NCI-H69 (cell line): Measurements from ENCODE around the gene DTX3L.

Source experiments
- DNase-seq: peaks from one replicate; lab custom pipeline; 2025; lab: John Stamatoyannopoulos, UW

DTX3L gene

DNA sequence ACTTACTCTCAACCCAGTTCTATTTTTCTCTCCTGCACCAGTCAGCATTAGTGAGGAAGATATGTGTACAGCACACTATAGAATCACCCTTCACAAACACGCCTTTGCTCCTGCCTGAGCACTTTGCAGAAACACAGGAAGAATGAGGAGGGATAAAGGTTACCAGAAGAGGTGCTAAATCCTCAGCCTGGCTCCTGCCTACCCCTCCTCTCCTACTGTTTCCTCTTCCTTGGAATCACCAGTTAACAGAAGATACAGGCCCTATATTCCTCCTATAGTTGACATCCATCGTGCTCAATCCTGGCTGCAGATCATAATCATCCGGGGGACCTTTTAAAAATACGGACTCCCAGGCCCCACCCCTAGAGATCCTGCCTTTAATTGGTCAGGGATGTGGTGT, 42.2 kb downstream of the DTX3L start:
- DNase-seq, result no peak

GRCh38 chr3:122608916-122609315, 44.8 kb downstream of the DTX3L start:
- no peak for DNase-seq

GRCh38 chr3:122609798-122610559, 45.8 kb downstream of the DTX3L start:
- DNase-seq, result no peak

GRCh38 chr3:122612696-122613095, 48.6 kb downstream of the DTX3L start:
- DNase-seq, result no peak

GRCh38 chr3:122615303-122615702, 51.2 kb downstream of the DTX3L start:
- no peak for DNase-seq

GRCh38 chr3:122618614-122619013, 54.5 kb downstream of the DTX3L start:
- DNase-seq, result no peak

DNA sequence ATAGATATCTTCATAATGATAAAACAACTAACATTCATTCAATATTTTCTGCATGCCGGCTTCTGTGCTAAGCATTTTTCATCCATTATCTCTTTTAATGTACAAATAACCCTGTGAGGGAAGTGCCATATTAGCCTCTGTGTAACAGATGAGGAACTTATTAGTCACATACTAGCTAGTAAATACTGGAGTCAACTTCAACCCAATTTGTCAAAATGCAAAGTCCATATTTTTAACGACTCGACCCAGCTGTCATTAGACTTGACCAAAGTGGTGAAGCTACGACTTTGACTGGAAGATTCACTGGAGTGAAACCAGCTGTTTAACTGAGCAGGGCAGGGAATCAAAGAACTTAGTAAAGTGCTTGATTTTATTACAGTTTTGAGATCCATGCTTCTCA, 54.9 kb downstream of the DTX3L start:
- no peak for DNase-seq

DNA sequence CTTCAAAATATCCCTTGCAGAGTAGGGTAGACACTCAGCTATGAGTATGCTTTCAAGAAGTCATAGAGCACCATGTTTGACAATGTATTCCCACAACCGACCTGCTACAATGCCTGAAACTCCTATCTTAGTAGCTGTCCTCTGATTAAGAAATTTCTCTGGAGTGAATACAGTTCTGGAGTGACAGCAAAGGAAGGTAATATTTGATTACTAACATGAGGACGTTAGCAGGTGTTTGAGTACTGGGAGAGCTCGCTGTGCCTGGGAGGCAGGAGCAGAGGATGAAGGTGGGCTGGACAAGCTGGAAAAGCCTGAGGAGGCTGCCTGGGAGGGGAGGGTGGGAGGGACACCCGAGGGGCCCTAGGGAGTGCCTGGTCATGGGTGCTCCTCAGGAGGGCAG, 56.3 kb downstream of the DTX3L start:
- DNase-seq, result no peak

- peak; percentile 20 for DNase-seq
These were observed 57.0 kb downstream of the DTX3L start for GRCh38 chr3:122621112-122621511.

DNA sequence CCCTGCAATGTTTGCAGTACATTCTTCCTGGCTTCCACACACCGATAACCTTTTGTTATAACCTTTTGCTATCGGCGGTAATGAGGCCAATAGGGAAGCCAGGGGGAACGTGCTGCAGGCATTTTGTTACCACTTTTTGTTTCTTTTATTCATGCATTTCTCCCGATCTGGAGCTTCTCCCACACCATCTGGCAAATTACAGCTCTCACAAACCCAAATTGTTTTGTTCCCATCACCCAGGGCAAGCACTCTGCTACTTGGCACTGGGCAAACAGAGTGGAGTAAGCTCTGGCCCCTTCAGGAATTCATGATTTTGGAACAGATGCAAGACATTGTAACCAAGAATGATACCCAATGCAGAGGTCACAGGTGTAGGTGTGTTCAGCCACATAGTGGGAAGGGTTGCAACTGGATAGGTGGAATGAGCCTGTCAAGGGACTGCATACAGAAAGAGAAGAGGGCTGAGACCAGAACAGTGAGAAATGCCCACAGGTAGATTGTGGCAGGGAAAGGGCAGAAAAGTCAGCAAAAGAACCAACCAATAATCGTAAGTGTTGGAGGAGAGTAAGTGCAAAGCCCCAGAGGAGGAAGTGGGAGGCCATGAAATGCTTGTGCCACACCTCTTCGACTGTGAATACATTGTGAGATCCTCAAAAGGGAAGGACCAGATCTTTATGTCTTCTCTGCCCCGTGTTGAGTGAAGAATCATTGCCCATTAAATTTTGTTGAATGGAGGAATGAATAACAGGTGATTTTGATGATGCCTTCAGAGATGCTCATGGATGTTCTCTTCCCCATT, 59.1 kb downstream of the DTX3L start:
- DNase-seq, result peak; percentile 59
